HG03565 (cell line): ENCODE measurements around the gene NOL3.
A peak's percentile ranks its signal among the peaks of the same experiment; 100 is the strongest.

Source experiments
- ATAC-seq: cut with Tn5 transposase; IDR thresholded peaks from one replicate; pipeline ENCODE4 v1.9.1; 2021; ENCODE audit warnings: mild to moderate bottlenecking, moderate library complexity; ENCODE audit not compliant: unreplicated experiment

NOL3 gene

DNA sequence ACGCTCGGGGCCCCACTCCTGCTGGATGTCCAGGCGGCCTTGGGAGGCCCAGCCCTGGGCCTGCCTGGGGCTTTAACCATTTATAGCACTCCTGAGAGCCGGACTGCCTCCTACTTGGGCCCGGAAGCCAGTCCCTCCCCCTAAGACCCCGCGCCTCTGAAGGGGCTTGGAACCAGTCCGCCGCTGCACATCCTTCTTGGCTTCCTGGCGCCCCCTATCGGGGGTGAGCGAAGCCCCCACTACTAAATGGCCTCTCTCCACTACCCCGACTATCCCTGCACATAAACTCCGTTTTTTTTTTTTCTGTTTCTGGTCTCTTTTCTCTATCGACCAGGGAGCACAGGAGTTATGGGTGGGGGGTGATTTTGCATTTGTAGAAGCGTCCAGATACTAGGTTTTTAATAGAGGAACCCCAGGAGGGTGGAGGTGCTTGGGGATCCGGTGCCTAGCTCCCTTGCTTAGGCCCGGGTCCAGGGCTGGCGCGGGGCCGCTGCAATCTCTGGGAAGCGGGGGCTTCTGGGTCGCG, 633 bp upstream of the NOL3 start:
- no peak for ATAC-seq

DNA sequence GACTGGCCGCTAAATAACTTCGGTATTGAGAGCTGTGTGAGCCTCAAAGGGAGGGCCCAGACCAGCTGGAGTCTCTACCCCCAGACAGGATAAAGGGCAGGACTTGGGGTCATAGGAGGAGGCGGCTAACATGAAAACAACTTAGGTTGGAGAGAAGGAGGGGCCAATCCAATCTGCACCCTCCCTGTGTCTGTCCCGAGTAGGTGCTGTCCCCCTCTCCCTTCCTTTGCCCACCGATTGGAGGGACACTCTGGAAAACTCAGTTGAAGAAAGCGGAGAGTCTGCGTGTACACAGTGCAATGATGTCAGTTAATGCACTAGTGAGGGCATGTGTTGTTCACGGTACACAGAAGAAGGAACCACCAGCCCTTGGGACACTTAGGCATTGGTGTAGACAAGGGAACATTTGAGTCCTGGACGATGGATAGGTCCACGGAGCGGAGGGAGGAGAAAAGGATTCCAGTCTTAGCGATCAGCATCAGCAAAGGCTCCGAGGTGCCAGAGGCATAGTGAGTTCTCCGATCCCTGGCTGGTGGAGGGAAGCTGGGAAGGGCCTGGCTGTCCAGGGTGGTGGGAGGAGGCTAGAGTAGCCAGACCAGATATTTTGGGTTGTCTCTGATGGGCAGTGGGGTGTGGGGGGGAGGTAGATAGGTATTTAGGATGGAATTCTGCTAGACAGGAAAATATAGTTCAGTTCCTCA, 761 bp downstream of the NOL3 start:
- no peak for ATAC-seq

DNA sequence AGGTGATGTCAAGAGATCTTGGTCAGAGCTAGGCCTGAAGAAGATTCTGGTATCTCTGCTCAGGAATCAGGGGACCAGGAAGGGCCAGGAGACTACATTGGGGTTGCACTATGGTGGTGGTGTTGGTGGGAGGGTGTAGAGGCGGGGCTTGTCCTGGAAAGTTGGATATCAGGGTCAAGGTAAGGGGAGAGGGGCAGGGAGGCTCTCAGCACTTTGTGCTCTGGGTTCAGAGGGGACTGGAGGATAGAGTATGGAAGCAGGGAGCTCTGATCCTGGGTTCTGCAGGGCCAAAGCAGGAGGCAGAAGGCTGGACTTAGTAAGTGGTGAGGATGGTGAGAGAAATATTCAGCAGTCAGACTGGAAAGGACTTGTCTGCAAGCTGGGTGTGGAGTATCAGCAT, 3.0 kb downstream of the NOL3 start:
- ATAC-seq = no peak

- ATAC-seq = no peak
Measured at GRCh38 chr16:67173808-67174705, 3.7 kb downstream of the NOL3 start.

- ATAC-seq = no peak
Measured at GRCh38 chr16:67174706-67175231, 4.4 kb downstream of the NOL3 start.

DNA sequence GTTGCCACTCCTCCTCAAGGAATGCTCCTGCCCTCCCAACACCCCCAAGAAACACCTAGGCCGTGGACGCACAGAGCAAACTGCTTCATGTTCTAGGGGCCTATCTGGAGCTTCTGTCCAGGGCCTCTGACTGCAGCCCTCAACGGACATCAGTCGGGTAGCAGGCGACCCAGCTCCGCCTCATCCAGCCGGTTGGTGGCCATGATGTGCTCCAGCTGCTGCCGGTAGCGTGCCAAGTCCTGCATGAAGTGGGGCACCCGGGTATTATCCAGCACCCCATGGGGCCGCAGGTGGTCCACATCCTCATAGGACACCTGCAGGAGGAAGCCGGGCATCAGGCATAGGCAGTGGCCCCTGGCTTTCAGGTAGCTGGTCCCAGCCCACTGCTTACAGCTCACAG, 6.3 kb downstream of the NOL3 start:
- ATAC-seq = no peak

- no peak for ATAC-seq
Measured at GRCh38 chr16:67177743-67178699, 7.7 kb downstream of the NOL3 start.

GRCh38 chr16:67179421-67180080, 9.2 kb downstream of the NOL3 start:
- ATAC-seq = no peak

DNA sequence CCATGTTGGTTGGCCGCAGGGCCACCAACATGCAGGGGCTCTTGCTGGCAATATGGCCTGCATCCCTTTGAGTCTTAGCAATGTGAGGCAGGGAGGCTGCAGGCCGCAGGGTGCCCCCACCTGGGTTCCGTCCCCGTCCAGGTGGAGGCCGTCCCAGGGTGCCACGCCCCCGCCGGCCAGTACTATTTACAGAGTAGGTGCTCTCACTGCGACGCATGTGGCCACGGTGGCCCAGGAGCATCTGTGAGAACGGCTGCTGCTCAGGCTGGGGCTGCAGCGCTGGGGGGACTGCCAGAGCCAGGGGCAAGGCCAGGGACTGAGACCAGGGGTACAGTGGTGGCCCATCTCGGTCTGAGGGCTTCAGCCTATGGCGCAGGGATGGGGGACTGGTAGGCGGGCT, 9.8 kb downstream of the NOL3 start:
- no peak for ATAC-seq

DNA sequence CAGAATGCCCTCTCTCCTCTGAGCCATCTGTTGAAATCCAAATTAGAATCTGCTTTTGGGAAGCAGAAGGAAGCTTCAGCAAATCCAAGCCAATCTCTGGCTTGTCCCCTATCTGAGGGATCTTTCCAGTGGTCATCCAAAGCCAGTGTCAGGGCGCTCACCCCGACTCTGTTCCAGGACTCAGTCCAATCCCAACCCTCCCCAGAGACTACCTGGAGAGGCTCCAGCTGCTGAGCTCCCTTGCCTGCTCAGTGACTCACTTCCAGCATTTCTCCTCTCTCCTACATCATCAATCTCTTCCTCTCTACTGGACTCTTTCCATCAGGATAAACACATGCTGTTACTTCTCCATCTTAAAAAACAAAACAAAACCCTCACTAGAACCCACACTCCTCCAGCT, 11.0 kb downstream of the NOL3 start:
- ATAC-seq = no peak

GRCh38 chr16:67182288-67182687, 11.9 kb downstream of the NOL3 start:
- no peak for ATAC-seq

DNA sequence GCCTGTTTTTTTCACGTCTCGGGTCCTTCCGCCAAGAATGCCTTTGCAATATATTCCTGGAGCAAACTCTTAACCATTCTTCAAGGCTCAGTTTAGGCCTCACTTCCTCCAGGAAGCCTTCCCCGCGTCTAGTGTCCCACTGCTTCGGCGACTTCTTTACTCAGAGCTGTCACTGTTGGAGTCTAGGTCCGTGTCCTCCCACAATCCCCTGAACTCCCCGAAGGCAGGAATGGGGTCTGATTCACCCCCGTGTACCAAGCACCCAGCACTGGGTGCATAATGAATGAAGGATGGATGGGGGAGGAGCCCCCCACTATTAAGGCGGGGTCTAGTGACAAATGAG, 12.9 kb downstream of the NOL3 start:
- no peak for ATAC-seq

- ATAC-seq = peak; percentile 76
Measured at GRCh38 chr16:67183627-67184452, 13.5 kb downstream of the NOL3 start, which contains the start of gene MATCAP1. Gene MATCAP1, minus strand, starts transcription at chr16:67183963. Its CDS starts 3,353 bp downstream, at chr16:67180610.

- no peak for ATAC-seq
Measured at GRCh38 chr16:67184453-67184994, 14.2 kb downstream of the NOL3 start.

DNA sequence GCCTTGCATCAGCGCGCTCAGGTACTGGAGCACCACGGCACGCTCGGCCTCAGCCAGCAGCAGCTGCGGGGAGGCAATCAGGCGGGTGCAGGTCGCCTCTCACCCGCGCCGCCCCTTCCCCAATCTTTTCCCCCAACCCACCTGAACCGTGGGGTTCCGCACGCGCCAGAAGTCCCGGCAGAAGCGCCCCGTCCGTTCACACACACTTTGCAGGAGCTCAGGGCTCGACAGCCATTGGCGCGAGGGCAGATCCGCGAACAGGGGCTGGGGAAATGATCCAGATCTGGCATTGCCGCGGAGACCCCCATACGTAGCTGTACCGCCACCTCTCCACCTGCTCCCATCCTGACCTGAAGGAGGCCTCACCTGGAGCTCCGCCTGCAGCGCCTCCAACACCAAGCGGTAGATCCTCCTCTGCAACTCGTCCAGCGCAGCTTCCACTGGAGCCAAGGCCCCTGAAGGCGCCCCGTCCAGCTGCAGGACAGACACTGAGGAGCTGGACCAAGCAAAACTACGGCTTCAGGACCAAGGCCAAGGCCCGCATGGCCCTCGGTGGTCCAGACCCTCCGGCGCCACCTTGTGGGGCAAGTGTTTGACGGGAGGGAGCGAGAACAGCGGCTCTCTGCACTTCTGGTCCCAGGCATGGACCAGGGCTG, 14.8 kb downstream of the NOL3 start:
- no peak for ATAC-seq

DNA sequence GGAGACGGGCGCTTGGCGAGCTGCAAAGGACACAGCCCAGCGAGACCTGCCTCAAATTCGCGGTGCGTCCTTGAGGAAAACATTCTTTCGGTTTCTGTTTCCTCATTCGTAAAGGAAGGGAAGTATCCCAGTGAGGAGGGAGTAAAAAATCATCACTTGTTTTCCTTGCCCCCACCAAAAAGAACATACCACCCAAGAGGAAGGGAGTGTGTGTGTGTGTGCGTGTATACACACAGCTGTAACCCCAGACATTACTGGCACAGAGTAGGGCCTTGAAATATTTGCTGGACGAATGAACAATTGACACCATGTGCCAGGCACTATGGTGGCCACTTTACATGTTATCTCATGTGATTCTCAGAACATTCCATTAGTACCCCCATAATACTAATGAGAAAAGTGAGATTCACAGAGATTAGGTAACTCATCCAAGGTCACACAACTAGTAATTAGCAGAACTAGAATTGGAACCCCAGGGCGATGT, 15.4 kb downstream of the NOL3 start:
- no peak for ATAC-seq

- ATAC-seq = no peak
Measured at GRCh38 chr16:67186550-67186950, 16.2 kb downstream of the NOL3 start.

DNA sequence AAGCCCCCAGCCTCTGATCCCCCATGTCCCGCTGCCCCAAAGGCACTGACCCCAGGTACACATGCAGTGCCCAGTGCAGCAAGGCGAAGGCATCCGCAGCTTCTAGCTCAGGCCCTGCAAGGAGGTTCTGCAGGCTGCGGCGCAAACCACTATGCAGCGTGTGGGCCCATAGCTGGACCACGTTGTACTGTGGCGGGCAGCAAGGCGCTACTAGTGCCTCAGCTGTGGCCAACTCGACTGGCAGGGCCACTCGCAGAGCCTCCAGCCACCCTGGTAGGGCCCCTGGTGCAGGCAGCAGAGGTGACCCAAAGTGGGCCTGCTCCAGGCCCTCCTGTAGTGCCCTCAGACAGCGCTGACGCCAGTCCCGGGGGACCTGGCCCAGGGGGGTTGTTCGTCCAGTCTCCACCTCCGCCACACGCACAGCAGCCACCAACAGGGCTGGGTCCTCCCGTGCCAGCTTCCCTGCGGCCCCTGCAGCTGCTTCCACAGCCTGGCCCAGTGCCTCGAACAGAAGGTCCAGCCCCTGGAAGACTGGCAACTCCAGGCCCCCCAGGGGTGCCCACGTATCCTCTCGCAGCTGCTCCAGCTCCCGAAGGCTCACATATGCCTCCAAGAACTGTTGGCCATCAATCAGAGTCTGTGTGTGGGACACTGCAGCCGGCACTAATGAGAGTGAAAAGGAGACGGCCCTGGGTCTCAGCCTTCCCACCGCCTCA, 17.0 kb downstream of the NOL3 start:
- no peak for ATAC-seq
